Measurements from ENCODE around the gene RTL1. TPM values are rescaled to one million over a fixed set of nuclear protein-coding genes. Genes with fewer than 3 reads are reported as not detected.
A peak's percentile ranks its signal among the peaks of the same experiment; 100 is the strongest.

The RTL1 gene
- total and polyA plus RNA-seq, 2 of the 13 experiments (the other 11 are each of a cell fraction or from before 2014, with no cell fraction given): not detected

DNA sequence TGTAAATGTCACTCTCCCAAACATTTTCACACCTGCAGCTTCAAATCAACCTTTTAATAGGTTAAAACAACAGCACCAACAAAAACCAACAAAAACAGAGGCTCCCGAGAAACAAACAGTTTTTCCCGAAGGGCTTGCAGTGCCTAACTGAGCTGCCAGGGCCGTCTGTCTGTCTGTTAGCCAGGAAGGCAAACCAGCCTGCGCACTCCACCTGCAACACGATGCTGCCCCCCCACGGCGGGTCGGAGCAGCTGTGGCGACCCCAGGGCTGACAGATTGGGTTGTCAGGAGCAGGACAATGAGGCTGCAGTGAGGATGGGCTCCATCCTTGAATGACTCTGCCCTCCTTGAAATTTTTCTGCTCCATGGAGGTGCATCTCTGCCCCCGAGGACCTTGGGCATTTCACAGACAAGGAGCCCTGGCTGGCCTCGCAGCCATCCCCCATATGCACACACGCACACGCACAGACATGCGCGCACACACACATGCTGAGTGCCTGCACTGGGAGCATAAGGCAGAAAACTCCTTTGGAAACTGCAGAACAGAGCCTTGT is 2.6 kb downstream of the RTL1 start (continued):
- TF ChIP-seq, protein P1, sequence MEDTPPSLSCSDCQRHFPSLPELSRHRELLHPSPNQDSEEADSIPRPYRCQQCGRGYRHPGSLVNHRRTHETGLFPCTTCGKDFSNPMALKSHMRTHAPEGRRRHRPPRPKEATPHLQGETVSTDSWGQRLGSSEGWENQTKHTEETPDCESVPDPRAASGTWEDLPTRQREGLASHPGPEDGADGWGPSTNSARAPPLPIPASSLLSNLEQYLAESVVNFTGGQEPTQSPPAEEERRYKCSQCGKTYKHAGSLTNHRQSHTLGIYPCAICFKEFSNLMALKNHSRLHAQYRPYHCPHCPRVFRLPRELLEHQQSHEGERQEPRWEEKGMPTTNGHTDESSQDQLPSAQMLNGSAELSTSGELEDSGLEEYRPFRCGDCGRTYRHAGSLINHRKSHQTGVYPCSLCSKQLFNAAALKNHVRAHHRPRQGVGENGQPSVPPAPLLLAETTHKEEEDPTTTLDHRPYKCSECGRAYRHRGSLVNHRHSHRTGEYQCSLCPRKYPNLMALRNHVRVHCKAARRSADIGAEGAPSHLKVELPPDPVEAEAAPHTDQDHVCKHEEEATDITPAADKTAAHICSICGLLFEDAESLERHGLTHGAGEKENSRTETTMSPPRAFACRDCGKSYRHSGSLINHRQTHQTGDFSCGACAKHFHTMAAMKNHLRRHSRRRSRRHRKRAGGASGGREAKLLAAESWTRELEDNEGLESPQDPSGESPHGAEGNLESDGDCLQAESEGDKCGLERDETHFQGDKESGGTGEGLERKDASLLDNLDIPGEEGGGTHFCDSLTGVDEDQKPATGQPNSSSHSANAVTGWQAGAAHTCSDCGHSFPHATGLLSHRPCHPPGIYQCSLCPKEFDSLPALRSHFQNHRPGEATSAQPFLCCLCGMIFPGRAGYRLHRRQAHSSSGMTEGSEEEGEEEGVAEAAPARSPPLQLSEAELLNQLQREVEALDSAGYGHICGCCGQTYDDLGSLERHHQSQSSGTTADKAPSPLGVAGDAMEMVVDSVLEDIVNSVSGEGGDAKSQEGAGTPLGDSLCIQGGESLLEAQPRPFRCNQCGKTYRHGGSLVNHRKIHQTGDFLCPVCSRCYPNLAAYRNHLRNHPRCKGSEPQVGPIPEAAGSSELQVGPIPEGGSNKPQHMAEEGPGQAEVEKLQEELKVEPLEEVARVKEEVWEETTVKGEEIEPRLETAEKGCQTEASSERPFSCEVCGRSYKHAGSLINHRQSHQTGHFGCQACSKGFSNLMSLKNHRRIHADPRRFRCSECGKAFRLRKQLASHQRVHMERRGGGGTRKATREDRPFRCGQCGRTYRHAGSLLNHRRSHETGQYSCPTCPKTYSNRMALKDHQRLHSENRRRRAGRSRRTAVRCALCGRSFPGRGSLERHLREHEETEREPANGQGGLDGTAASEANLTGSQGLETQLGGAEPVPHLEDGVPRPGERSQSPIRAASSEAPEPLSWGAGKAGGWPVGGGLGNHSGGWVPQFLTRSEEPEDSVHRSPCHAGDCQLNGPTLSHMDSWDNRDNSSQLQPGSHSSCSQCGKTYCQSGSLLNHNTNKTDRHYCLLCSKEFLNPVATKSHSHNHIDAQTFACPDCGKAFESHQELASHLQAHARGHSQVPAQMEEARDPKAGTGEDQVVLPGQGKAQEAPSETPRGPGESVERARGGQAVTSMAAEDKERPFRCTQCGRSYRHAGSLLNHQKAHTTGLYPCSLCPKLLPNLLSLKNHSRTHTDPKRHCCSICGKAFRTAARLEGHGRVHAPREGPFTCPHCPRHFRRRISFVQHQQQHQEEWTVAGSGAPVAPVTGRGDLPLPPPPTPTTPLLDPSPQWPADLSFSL (CRISPR knock-in tag; IDR thresholded peaks at IDR 0.05): 0 out of 2 replicates have a peak, but pooled peaks have one; percentile 3
- TF ChIP-seq, protein P2, sequence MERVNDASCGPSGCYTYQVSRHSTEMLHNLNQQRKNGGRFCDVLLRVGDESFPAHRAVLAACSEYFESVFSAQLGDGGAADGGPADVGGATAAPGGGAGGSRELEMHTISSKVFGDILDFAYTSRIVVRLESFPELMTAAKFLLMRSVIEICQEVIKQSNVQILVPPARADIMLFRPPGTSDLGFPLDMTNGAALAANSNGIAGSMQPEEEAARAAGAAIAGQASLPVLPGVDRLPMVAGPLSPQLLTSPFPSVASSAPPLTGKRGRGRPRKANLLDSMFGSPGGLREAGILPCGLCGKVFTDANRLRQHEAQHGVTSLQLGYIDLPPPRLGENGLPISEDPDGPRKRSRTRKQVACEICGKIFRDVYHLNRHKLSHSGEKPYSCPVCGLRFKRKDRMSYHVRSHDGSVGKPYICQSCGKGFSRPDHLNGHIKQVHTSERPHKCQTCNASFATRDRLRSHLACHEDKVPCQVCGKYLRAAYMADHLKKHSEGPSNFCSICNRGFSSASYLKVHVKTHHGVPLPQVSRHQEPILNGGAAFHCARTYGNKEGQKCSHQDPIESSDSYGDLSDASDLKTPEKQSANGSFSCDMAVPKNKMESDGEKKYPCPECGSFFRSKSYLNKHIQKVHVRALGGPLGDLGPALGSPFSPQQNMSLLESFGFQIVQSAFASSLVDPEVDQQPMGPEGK (CRISPR knock-in tag; IDR thresholded peaks at IDR 0.05): peak; percentile 49; the same call in 1 of the 2 replicates
- 0 out of 2 replicates have a peak, but pooled peaks have one; percentile 26 for TF ChIP-seq NFKB2 (CRISPR knock-in tag; IDR thresholded peaks at IDR 0.05; ENCODE audit: borderline replicate concordance)
- 0 out of 2 replicates have a peak, but pooled peaks have one; percentile 58 for TF ChIP-seq CBX5 (CRISPR knock-in tag; IDR thresholded peaks at IDR 0.05; ENCODE audit: borderline replicate concordance)
- peak; percentile 54; the same call in 1 of the 2 replicates for TF ChIP-seq HDAC2 (CRISPR knock-in tag; IDR thresholded peaks at IDR 0.05)
- peak; percentile 41; the same call in 1 of the 2 replicates for TF ChIP-seq MIER2 (CRISPR knock-in tag; IDR thresholded peaks at IDR 0.05)
- TF ChIP-seq STAT5B (CRISPR knock-in tag; IDR thresholded peaks at IDR 0.05): no peak
- no peak for TF ChIP-seq HES4 (CRISPR knock-in tag; IDR thresholded peaks at IDR 0.05; ENCODE audit: borderline replicate concordance)
- peak; percentile 5; the same call in 1 of the 2 replicates for TF ChIP-seq ZKSCAN8 (CRISPR knock-in tag; IDR thresholded peaks at IDR 0.05; ENCODE audit: borderline replicate concordance)
- peak; percentile 57; the same call in 1 of the 2 replicates for TF ChIP-seq ZNF614 (CRISPR knock-in tag; IDR thresholded peaks at IDR 0.05; ENCODE audit: borderline replicate concordance)
- peak; percentile 39; the same call in 1 of the 2 replicates for TF ChIP-seq SMC3 (IDR thresholded peaks at IDR 0.05; ENCODE audit: low read length)
- TF ChIP-seq, protein P3, sequence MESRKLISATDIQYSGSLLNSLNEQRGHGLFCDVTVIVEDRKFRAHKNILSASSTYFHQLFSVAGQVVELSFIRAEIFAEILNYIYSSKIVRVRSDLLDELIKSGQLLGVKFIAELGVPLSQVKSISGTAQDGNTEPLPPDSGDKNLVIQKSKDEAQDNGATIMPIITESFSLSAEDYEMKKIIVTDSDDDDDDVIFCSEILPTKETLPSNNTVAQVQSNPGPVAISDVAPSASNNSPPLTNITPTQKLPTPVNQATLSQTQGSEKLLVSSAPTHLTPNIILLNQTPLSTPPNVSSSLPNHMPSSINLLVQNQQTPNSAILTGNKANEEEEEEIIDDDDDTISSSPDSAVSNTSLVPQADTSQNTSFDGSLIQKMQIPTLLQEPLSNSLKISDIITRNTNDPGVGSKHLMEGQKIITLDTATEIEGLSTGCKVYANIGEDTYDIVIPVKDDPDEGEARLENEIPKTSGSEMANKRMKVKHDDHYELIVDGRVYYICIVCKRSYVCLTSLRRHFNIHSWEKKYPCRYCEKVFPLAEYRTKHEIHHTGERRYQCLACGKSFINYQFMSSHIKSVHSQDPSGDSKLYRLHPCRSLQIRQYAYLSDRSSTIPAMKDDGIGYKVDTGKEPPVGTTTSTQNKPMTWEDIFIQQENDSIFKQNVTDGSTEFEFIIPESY (CRISPR knock-in tag; IDR thresholded peaks at IDR 0.05): peak; percentile 60
- 0 out of 2 replicates have a peak, but pooled peaks have one; percentile 38 for TF ChIP-seq ZNF83 (CRISPR knock-in tag; IDR thresholded peaks at IDR 0.05; ENCODE audit: borderline replicate concordance)
- TF ChIP-seq ZNF335 (CRISPR knock-in tag; IDR thresholded peaks at IDR 0.05): 0 out of 2 replicates have a peak, but pooled peaks have one; percentile 9
